Stimulated activated naive CD4-positive, alpha-beta T cell treated with Interleukin-2 at 50 U/mL for 16 hours (primary cell): Measurements from ENCODE around the gene AZI2.

ENCODE experiments used
- DNase-seq: peaks from one replicate; lab custom pipeline; 2025; lab: John Stamatoyannopoulos, UW

Gene AZI2

GRCh38 chr3:28301688-28302087 lies 46.9 kb downstream of the AZI2 start:
- no peak for DNase-seq

- DNase-seq: no peak
Measured at GRCh38 chr3:28300345-28300962, 48.2 kb downstream of the AZI2 start.

DNA sequence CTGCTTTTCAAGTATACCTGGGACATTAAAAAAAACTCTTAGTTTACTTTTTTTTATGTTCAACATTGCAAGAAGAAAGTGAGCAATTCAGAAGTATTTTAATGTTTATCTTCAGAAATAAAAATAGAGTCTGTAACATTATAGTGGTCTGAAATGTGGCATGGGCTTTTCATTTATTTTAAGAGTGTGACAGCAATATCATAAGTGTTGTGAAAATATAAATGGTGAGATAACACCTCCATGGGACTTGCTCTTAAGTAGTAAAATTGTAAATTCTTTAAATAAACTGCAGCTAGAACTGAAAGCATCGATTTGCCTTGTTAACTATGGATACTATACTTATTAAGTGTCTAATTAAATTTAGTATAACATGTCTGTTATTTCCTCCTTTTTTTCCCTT lies 48.9 kb downstream of the AZI2 start:
- DNase-seq: no peak

- no peak for DNase-seq
Measured at GRCh38 chr3:28295898-28296490, 52.6 kb downstream of the AZI2 start.

DNA sequence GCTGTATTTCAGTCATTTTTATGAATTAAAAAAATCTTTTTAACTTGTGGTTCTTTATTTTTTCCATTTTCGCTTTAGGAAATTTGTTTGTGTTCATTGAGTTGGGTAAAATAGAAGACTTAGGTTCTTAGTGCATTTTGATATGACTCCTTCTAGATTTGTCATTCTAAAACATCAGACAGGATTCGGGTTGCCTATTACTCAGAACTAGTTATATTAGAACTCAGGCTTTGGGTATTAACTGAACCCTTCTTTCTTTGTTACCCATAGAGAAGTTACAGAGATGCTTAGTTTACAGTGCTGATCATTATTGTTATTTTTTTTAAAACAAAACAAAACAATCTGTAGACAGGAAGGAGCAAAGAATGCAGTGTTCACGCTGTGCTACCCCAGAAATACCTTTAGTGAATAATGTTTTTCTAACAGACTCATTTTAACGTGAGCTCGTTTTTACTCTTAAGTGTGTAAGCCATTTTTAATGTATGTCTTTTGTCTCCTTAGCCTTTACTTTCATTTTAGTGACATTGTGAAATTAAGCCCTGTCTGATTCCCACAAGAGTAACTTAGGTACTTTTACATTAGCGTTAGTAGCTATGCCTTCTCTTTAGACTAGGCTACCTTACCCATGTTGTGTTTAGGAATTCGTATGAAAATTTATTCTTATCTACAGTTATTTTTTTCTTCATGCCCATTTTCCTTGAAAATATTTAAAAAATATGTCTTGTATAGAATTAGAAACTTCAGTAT lies 53.8 kb downstream of the AZI2 start:
- DNase-seq: no peak

DNA sequence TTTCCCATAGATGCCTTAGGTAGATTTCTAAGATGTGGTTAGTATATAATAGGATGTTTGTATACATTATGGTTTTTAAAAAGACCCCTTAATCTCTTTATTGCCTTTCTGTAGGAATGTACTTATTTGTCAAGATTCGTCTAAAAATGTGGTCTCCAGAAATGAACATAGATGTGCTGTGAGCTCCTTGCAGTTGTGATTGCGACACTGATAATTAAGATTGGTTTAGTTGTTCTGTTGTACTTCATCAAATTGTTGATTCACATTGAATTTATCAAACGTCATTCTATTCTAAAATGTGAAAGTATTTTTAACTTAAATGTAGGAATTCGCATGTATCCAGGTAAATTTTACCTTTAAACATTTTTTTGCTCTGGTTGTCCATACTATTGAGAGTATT lies 56.0 kb downstream of the AZI2 start:
- DNase-seq: no peak

- DNase-seq: no peak
Measured at GRCh38 chr3:28291577-28291976, 57.0 kb downstream of the AZI2 start.

- no peak for DNase-seq
Measured at GRCh38 chr3:28290863-28291300, 57.7 kb downstream of the AZI2 start.

DNA sequence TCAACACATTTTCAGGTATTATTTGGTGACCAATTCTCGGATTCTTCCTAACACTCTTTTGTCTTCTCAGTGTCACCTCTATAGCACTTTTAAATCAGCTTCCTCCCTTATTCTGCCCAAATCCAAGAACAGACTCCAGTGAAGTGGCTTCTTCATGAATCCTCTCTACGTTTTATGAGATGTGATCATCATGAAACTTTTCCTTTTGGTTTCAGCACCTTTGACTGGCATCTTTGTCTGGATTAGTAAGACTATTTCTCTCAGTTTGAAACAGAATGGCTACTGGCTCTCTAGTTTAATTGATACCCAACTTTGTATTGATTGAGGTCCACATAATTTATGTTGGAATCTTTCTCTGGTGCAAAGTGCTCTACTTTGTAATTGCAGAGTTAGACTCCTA lies 61.6 kb downstream of the AZI2 start:
- no peak for DNase-seq

- DNase-seq: no peak
Measured at GRCh38 chr3:28286595-28286994, 62.0 kb downstream of the AZI2 start.

- DNase-seq: no peak
Measured at GRCh38 chr3:28280781-28281180, 67.8 kb downstream of the AZI2 start.

DNA sequence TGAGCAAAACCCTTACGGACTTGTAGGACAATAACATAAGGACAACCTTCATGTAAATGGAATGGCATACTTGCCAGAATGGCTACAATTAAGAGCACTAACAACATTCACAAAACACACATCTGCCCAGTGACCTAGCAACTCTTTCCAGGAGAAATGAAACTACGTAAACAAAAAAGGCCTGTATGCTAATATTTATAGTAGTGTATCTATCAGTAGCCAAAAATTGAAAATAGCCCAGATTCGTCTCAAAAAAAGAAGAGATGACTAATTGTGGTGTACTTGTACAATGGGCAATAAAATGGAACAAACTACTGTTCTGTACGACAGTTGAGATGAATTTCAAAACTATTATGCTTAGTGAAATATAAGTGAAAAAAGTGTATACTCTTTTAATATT lies 68.9 kb downstream of the AZI2 start:
- no peak for DNase-seq

DNA sequence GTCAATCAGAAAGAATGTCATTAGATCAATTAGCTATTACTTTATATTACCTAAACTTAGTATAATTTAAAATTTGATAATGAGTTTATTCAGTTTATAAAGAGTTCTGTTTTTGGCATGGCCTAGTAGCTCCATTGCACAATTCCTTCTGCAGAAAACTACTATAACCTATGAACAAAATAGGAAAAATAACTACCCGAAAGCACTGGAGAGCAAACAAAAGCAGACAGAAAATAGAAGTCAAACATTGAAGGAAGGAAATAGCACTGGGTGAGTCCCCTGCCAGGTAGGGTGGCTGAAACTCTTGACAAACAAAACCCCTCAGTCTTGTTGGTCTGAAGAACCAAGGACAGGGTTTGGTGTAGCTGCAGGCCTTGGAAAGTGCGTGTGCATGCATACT lies 69.7 kb downstream of the AZI2 start:
- DNase-seq: no peak

- no peak for DNase-seq
Measured at GRCh38 chr3:28273837-28274236, 74.8 kb downstream of the AZI2 start.
